SK-N-SH (cell line): ENCODE measurements around the gene LRRC1.

Experiments
- EZH2phosphoT487 ChIP-seq: fragments of 200-600 bp; sonication (generic); IDR thresholded peaks from 2 replicates; pipeline ENCODE4 v1.6.1; 2017; ENCODE audit warnings: low read depth, mixed run types, mild to moderate bottlenecking, antibody characterized with exemption, moderate library complexity, borderline replicate concordance
- FOXM1 ChIP-seq: IDR thresholded peaks from 2 replicates; pipeline ENCODE4 v1.4.0; 2012; ENCODE audit warnings: low read depth, mild to moderate bottlenecking
- GABPA ChIP-seq: IDR thresholded peaks from 2 replicates; pipeline ENCODE4 v1.4.0; 2012; ENCODE audit warnings: low read depth, mild to moderate bottlenecking
- GATA2 ChIP-seq: sonication (generic); formaldehyde crosslinking; IDR thresholded peaks from 2 replicates; pipeline ENCODE4 v1.5.0; 2020; ENCODE audit warnings: mild to moderate bottlenecking, missing genetic modification reagents
- JUND ChIP-seq: IDR thresholded peaks from 2 replicates; pipeline ENCODE4 v1.4.0; 2012
- NFIC ChIP-seq: IDR thresholded peaks from 2 replicates; pipeline ENCODE4 v1.4.0; 2012; ENCODE audit warnings: borderline replicate concordance
- RCOR1 ChIP-seq: fragments of 150-350 bp; IDR thresholded peaks from 2 replicates; pipeline ENCODE4 v1.6.1; 2017; ENCODE audit warnings: antibody characterized with exemption, low read length
- RFX5 ChIP-seq: IDR thresholded peaks from 2 replicates; pipeline ENCODE4 v1.6.1; 2012; ENCODE audit warnings: mild to moderate bottlenecking, improper control_type of control experiment, low read length
- TAF1 ChIP-seq: IDR thresholded peaks from 2 replicates; pipeline ENCODE4 v1.6.1; 2012; ENCODE audit warnings: low read depth, mild to moderate bottlenecking, low read length, moderate library complexity, borderline replicate concordance
- TEAD4 ChIP-seq: IDR thresholded peaks from 2 replicates; pipeline ENCODE4 v1.4.0; 2012; ENCODE audit warnings: mild to moderate bottlenecking, borderline replicate concordance; ENCODE audit not compliant: insufficient read depth
- TF ChIP-seq, protein P1 (sequence below): fragments of 200-600 bp; sonication (generic); IDR thresholded peaks from 2 replicates; pipeline ENCODE4 v1.6.1; 2017; ENCODE audit warnings: antibody characterized with exemption, mild to moderate bottlenecking, moderate library complexity

GRCh38 chr6:53921639-53922038 is 126.8 kb downstream of the LRRC1 start:
- TF ChIP-seq, protein P1, sequence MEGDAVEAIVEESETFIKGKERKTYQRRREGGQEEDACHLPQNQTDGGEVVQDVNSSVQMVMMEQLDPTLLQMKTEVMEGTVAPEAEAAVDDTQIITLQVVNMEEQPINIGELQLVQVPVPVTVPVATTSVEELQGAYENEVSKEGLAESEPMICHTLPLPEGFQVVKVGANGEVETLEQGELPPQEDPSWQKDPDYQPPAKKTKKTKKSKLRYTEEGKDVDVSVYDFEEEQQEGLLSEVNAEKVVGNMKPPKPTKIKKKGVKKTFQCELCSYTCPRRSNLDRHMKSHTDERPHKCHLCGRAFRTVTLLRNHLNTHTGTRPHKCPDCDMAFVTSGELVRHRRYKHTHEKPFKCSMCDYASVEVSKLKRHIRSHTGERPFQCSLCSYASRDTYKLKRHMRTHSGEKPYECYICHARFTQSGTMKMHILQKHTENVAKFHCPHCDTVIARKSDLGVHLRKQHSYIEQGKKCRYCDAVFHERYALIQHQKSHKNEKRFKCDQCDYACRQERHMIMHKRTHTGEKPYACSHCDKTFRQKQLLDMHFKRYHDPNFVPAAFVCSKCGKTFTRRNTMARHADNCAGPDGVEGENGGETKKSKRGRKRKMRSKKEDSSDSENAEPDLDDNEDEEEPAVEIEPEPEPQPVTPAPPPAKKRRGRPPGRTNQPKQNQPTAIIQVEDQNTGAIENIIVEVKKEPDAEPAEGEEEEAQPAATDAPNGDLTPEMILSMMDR = no peak
- TF ChIP-seq GABPA = no peak
- no peak for TF ChIP-seq RFX5
- no peak for TF ChIP-seq JUND
- no peak for TF ChIP-seq TAF1
- TF ChIP-seq FOXM1 = no peak
- TF ChIP-seq RCOR1 = no peak
- no peak for TF ChIP-seq GATA2
- no peak for TF ChIP-seq TEAD4
- TF ChIP-seq NFIC = no peak
- no peak for TF ChIP-seq EZH2phosphoT487
